ENCODE measurements around the gene HRH1. TPM values are rescaled to one million over a fixed set of nuclear protein-coding genes. Genes with fewer than 3 reads are reported as not detected.

HRH1 gene
- total and polyA plus RNA-seq, 7 experiments from 2014 or later, result 0.17 to 1.1 TPM; not detected in 5

GRCh38 chr3:11195201-11195600, 40.9 kb downstream of the HRH1 start:
- peaks cover 0 to 16% (median 4%) of the 10 kb centered on the region in 7 donors for H3K4me1 Mint-ChIP-seq
- H3K27ac Mint-ChIP-seq, result no peak overlapping the region
- H3K4me3 ChIP-seq (ENCODE audit: low read length), result no peak overlapping the region
- H3K27me3 Mint-ChIP-seq, result peaks cover 0 to 16% (median 12%) of the 10 kb centered on the region in 5 donors
- no peak overlapping the region for H3K27ac ChIP-seq (ENCODE audit: low read depth, low read length)
- H3K4me3 Mint-ChIP-seq, result no peak overlapping the region
- ChIA-PET POLR2A (no interaction called here), CTCF (no interaction called here)
- H3K36me3 ChIP-seq (ENCODE audit: control insufficient read depth in 2 of 3, insufficient read depth in 3 of 3, low read length in 3 of 3), result no peaks in the 10 kb centered on the region
- DNase-seq, result no peak
- no peaks in the 10 kb centered on the region for H3K9me3 ChIP-seq (ENCODE audit: control insufficient read depth in 2 of 3, low read length in 3 of 3)
- intact Hi-C loops (cut with micrococcal nuclease), result no loop called here
- H3K27me3 ChIP-seq (ENCODE audit: control insufficient read depth in 2 of 2, insufficient read depth in 2 of 2, low read length in 2 of 2), result no peaks in the 10 kb centered on the region
- H3K4me1 ChIP-seq (ENCODE audit: control insufficient read depth in 2 of 2, insufficient read depth in 2 of 2, low read length in 2 of 2), result no peaks in the 10 kb centered on the region
- peak; percentile 22 for ATAC-seq
- H3K36me3 Mint-ChIP-seq, result no peaks in the 10 kb centered on the region
- H3K9me3 Mint-ChIP-seq, result peaks cover 0 to 6% (median 0%) of the 10 kb centered on the region in 11 donors

GRCh38 chr3:11195721-11196332, 41.5 kb downstream of the HRH1 start:
- no peak for ATAC-seq
- peaks cover 0 to 6% (median 0%) of the 10 kb centered on the region in 11 donors for H3K9me3 Mint-ChIP-seq
- no peak overlapping the region for H3K27ac ChIP-seq (ENCODE audit: low read depth, low read length)
- H3K27me3 ChIP-seq (ENCODE audit: control insufficient read depth in 2 of 2, insufficient read depth in 2 of 2, low read length in 2 of 2), result no peaks in the 10 kb centered on the region
- peaks cover 0 to 16% (median 4%) of the 10 kb centered on the region in 7 donors for H3K4me1 Mint-ChIP-seq
- H3K4me1 ChIP-seq (ENCODE audit: control insufficient read depth in 2 of 2, insufficient read depth in 2 of 2, low read length in 2 of 2), result no peaks in the 10 kb centered on the region
- H3K36me3 Mint-ChIP-seq, result no peaks in the 10 kb centered on the region
- no peak for DNase-seq
- no peak overlapping the region for H3K4me3 ChIP-seq (ENCODE audit: low read length)
- no peaks in the 10 kb centered on the region for H3K9me3 ChIP-seq (ENCODE audit: control insufficient read depth in 2 of 3, low read length in 3 of 3)
- no peak overlapping the region for H3K27ac Mint-ChIP-seq
- POLR2A ChIA-PET, result no interaction called here
- CTCF ChIA-PET, result no interaction called here
- peak overlapping the region in 2 of 10 donors; percentile 38 to 58 for H3K4me3 Mint-ChIP-seq
- intact Hi-C loops (cut with micrococcal nuclease), result no loop called here
- peaks cover 0 to 16% (median 12%) of the 10 kb centered on the region in 5 donors for H3K27me3 Mint-ChIP-seq
- no peaks in the 10 kb centered on the region for H3K36me3 ChIP-seq (ENCODE audit: control insufficient read depth in 2 of 3, insufficient read depth in 3 of 3, low read length in 3 of 3)

GRCh38 chr3:11197484-11197883, 43.2 kb downstream of the HRH1 start:
- no peak for DNase-seq
- Mint-ChIP-seq H3K9me3 (peaks cover 0 to 6% (median 0%) of the 10 kb centered on the region in 11 donors), H3K27me3 (peaks cover 5 to 20% (median 16%) of the 10 kb centered on the region in 5 donors), H3K4me1 (peaks cover 0 to 16% (median 4%) of the 10 kb centered on the region in 7 donors), H3K4me3 (no peak overlapping the region), H3K27ac (no peak overlapping the region), H3K36me3 (no peaks in the 10 kb centered on the region)
- H3K9me3 ChIP-seq (ENCODE audit: control insufficient read depth in 2 of 3, low read length in 3 of 3), result no peaks in the 10 kb centered on the region
- H3K27ac ChIP-seq (ENCODE audit: low read depth, low read length), result no peak overlapping the region
- no peak overlapping the region for H3K4me3 ChIP-seq (ENCODE audit: low read length)
- H3K36me3 ChIP-seq (ENCODE audit: control insufficient read depth in 2 of 3, insufficient read depth in 3 of 3, low read length in 3 of 3), result no peaks in the 10 kb centered on the region
- CTCF ChIA-PET, result no interaction called here
- ATAC-seq, result no peak
- H3K27me3 ChIP-seq (ENCODE audit: control insufficient read depth in 2 of 2, insufficient read depth in 2 of 2, low read length in 2 of 2), result no peaks in the 10 kb centered on the region
- POLR2A ChIA-PET, result no interaction called here
- intact Hi-C loops (cut with micrococcal nuclease), result no loop called here
- no peaks in the 10 kb centered on the region for H3K4me1 ChIP-seq (ENCODE audit: control insufficient read depth in 2 of 2, insufficient read depth in 2 of 2, low read length in 2 of 2)

- no peak overlapping the region for H3K4me3 ChIP-seq (ENCODE audit: low read length)
- intact Hi-C loops (cut with micrococcal nuclease), result no loop called here
- Mint-ChIP-seq H3K4me3 (no peak overlapping the region), H3K36me3 (no peaks in the 10 kb centered on the region), H3K27me3 (peaks cover 8 to 23% (median 20%) of the 10 kb centered on the region in 5 donors), H3K27ac (no peak overlapping the region), H3K4me1 (peaks cover 0 to 16% (median 4%) of the 10 kb centered on the region in 7 donors), H3K9me3 (peaks cover 0 to 6% (median 0%) of the 10 kb centered on the region in 11 donors)
- no peaks in the 10 kb centered on the region for H3K27me3 ChIP-seq (ENCODE audit: control insufficient read depth in 2 of 2, insufficient read depth in 2 of 2, low read length in 2 of 2)
- DNase-seq, result no peak
- H3K36me3 ChIP-seq (ENCODE audit: control insufficient read depth in 2 of 3, insufficient read depth in 3 of 3, low read length in 3 of 3), result no peaks in the 10 kb centered on the region
- no peaks in the 10 kb centered on the region for H3K9me3 ChIP-seq (ENCODE audit: control insufficient read depth in 2 of 3, low read length in 3 of 3)
- no peaks in the 10 kb centered on the region for H3K4me1 ChIP-seq (ENCODE audit: control insufficient read depth in 2 of 2, insufficient read depth in 2 of 2, low read length in 2 of 2)
- ATAC-seq, result no peak
- H3K27ac ChIP-seq (ENCODE audit: low read depth, low read length), result no peak overlapping the region
- CTCF ChIA-PET, result no interaction called here
- POLR2A ChIA-PET, result no interaction called here
Observed at GRCh38 chr3:11198070-11198469, 43.8 kb downstream of the HRH1 start.

- ChIA-PET POLR2A (no interaction called here), CTCF (no interaction called here)
- intact Hi-C loops (cut with micrococcal nuclease), result no loop called here
- no peak for DNase-seq
- Mint-ChIP-seq H3K27ac (no peak overlapping the region), H3K27me3 (peaks cover 9 to 23% (median 20%) of the 10 kb centered on the region in 5 donors), H3K36me3 (no peaks in the 10 kb centered on the region), H3K4me3 (no peak overlapping the region), H3K4me1 (peaks cover 0 to 16% (median 4%) of the 10 kb centered on the region in 7 donors), H3K9me3 (peaks cover 0 to 6% (median 0%) of the 10 kb centered on the region in 11 donors)
- no peaks in the 10 kb centered on the region for H3K9me3 ChIP-seq (ENCODE audit: control insufficient read depth in 2 of 3, low read length in 3 of 3)
- no peaks in the 10 kb centered on the region for H3K27me3 ChIP-seq (ENCODE audit: control insufficient read depth in 2 of 2, insufficient read depth in 2 of 2, low read length in 2 of 2)
- no peak overlapping the region for H3K27ac ChIP-seq (ENCODE audit: low read depth, low read length)
- H3K4me3 ChIP-seq (ENCODE audit: low read length), result no peak overlapping the region
- H3K4me1 ChIP-seq (ENCODE audit: control insufficient read depth in 2 of 2, insufficient read depth in 2 of 2, low read length in 2 of 2), result no peaks in the 10 kb centered on the region
- ATAC-seq, result no peak
- H3K36me3 ChIP-seq (ENCODE audit: control insufficient read depth in 2 of 3, insufficient read depth in 3 of 3, low read length in 3 of 3), result no peaks in the 10 kb centered on the region
Observed at GRCh38 chr3:11198495-11198894, 44.2 kb downstream of the HRH1 start.

- Histone ChIP-seq H3K4me3 (ENCODE audit: low read length) (no peak overlapping the region), H3K27me3 (ENCODE audit: control insufficient read depth in 2 of 2, insufficient read depth in 2 of 2, low read length in 2 of 2) (no peaks in the 10 kb centered on the region), H3K27ac (ENCODE audit: low read depth, low read length) (no peak overlapping the region), H3K4me1 (ENCODE audit: control insufficient read depth in 2 of 2, insufficient read depth in 2 of 2, low read length in 2 of 2) (no peaks in the 10 kb centered on the region), H3K36me3 (ENCODE audit: control insufficient read depth in 2 of 3, insufficient read depth in 3 of 3, low read length in 3 of 3) (no peaks in the 10 kb centered on the region), H3K9me3 (ENCODE audit: control insufficient read depth in 2 of 3, low read length in 3 of 3) (no peaks in the 10 kb centered on the region)
- intact Hi-C loops (cut with micrococcal nuclease), result no loop called here
- POLR2A ChIA-PET, result no interaction called here
- Mint-ChIP-seq H3K4me3 (no peak overlapping the region), H3K9me3 (peaks cover 0 to 4% (median 0%) of the 10 kb centered on the region in 11 donors), H3K27me3 (peaks cover 11 to 23% (median 16%) of the 10 kb centered on the region in 5 donors), H3K36me3 (no peaks in the 10 kb centered on the region), H3K4me1 (peaks cover 0 to 16% (median 4%) of the 10 kb centered on the region in 7 donors), H3K27ac (peak overlapping the region in 1 of 9 donors; percentile 47)
- ATAC-seq, result no peak
- DNase-seq, result no peak
- CTCF ChIA-PET, result interaction anchor here (0.6 kb wide), 1 partner anchor 41 kb away, joined by 3 read pairs; no protein-coding TSS in a partner anchor
Observed at GRCh38 chr3:11199902-11200845, 45.9 kb downstream of the HRH1 start.
